OCI-LY7 (cell line): Measurements from ENCODE around the gene ZNF544. TPM values are rescaled to one million over a fixed set of nuclear protein-coding genes. Genes with fewer than 3 reads are reported as not detected.

Source experiments
- BruUV-seq: library from RNA; stranded (reverse); fragments of 400-500 nt; replicated peaks from 2 replicates; lab custom pipeline; 2021; lab: Mats Ljungman, UMichigan
- CTCF ChIA-PET: fragments of 300-600 bp; sonication (Branson Sonifier 250); formaldehyde crosslinking; loops from one replicate; lab custom pipeline; 2022; ENCODE audit warnings: antibody characterized with exemption; ENCODE audit not compliant: unreplicated experiment; lab: Charles Lee
- POLR2A ChIA-PET: fragments of 300-600 bp; sonication (Branson Sonifier 250); formaldehyde crosslinking; loops from one replicate; lab custom pipeline; 2022; ENCODE audit warnings: antibody characterized with exemption; lab: Charles Lee
- DNase-seq: peaks from one replicate; pipeline ENCODE4 v3.0.0-alpha.2; 2015; ENCODE audit warnings: low spot score
- H2AFZ ChIP-seq: fragments of 200-600 bp; sonication (generic), shearing (Covaris generic); 2 replicates; pipeline ENCODE4 v1.6.1; 2014; ENCODE audit warnings: mild to moderate bottlenecking, antibody characterized with exemption, low read length, moderate library complexity
- H3K27ac ChIP-seq: fragments of 200-600 bp; sonication (generic); 2 replicates; pipeline ENCODE4 v1.5.1; 2014; ENCODE audit warnings: mixed run types, low read depth, mild to moderate bottlenecking, moderate library complexity, low read length, inconsistent platforms; ENCODE audit not compliant: poor library complexity, severe bottlenecking
- H3K36me3 ChIP-seq: fragments of 200-600 bp; sonication (generic); 2 replicates; pipeline ENCODE4 v1.6.1; 2014; ENCODE audit warnings: mild to moderate bottlenecking, antibody characterized with exemption, low read length, moderate library complexity, mixed read lengths; ENCODE audit not compliant: insufficient read depth
- H3K4me1 ChIP-seq: fragments of 200-600 bp; sonication (generic); 2 replicates; pipeline ENCODE4 v1.5.1; 2014; ENCODE audit warnings: mild to moderate bottlenecking, low read length; ENCODE audit not compliant: insufficient read depth, poor library complexity, severe bottlenecking
- H3K4me2 ChIP-seq: fragments of 200-600 bp; sonication (generic); 2 replicates; pipeline ENCODE4 v1.6.1; 2014; ENCODE audit warnings: mild to moderate bottlenecking, low read length
- H3K4me3 ChIP-seq: fragments of 200-600 bp; sonication (generic); 2 replicates; pipeline ENCODE4 v1.5.1; 2014; ENCODE audit warnings: mild to moderate bottlenecking, low read depth, low read length; ENCODE audit not compliant: poor library complexity, severe bottlenecking
- H3K79me2 ChIP-seq: fragments of 200-600 bp; sonication (generic); 2 replicates; pipeline ENCODE4 v1.6.1; 2016; ENCODE audit warnings: low read depth, mild to moderate bottlenecking, low read length, moderate library complexity, mixed read lengths; ENCODE audit not compliant: insufficient read depth
- H3K9me2 ChIP-seq: fragments of 200-600 bp; sonication (generic); 2 replicates; pipeline ENCODE4 v1.6.1; 2016; ENCODE audit warnings: mild to moderate bottlenecking, low read length, mixed read lengths; ENCODE audit not compliant: insufficient read depth
- H3K9me3 ChIP-seq: fragments of 200-600 bp; sonication (generic); 2 replicates; pipeline ENCODE4 v1.6.1; 2014; ENCODE audit warnings: mild to moderate bottlenecking, mixed run types, low read length, mixed read lengths
- H4K20me1 ChIP-seq: fragments of 200-600 bp; sonication (generic); 2 replicates; pipeline ENCODE4 v1.6.1; 2014; ENCODE audit warnings: mild to moderate bottlenecking, antibody characterized with exemption, low read length, moderate library complexity, mixed read lengths; ENCODE audit not compliant: insufficient read depth
- EZH2phosphoT487 ChIP-seq: fragments of 200-600 bp; sonication (generic); IDR thresholded peaks from 2 replicates; pipeline ENCODE4 v1.6.1; 2018; ENCODE audit warnings: low read depth, borderline replicate concordance, mild to moderate bottlenecking, mixed run types, antibody characterized with exemption, low read length, moderate library complexity, mixed read lengths
- intact Hi-C: fragments of 100-400 bp; cut with micrococcal nuclease; formaldehyde crosslinking; loops from one replicate; pipeline ENCODE4 v1.10.0; 2022; ENCODE audit not compliant: unreplicated experiment
- total RNA-seq, 2 experiments: library from RNA; depleted of rRNA in 1 of 2; stranded (reverse); fragments of >200 nt in 1 of 2; shearing (Covaris generic) in 1 of 2; gene quantifications; 2 replicates each; pipeline ENCODE4 v1.2.3, GENCODE V29; 2014 to 2022
- TF ChIP-seq, protein P1 (sequence below): fragments of 200-600 bp; sonication (generic); conservative IDR thresholded peaks from 2 replicates; pipeline ENCODE4 v1.5.1; 2014; ENCODE audit warnings: mild to moderate bottlenecking, antibody characterized with exemption, low read length, moderate library complexity, mixed read lengths

Gene ZNF544
- total RNA-seq, 2 experiments from 2014 or later: 34.1 to 37.3 TPM

- BruUV-seq: no TSS peak
- peaks cover 100% of the 10 kb centered on the region for H3K36me3 ChIP-seq
- POLR2A ChIA-PET: no interaction called here
These were observed 24.8 kb upstream of the ZNF544 start for GRCh38 chr19:58203814-58204475.

DNA sequence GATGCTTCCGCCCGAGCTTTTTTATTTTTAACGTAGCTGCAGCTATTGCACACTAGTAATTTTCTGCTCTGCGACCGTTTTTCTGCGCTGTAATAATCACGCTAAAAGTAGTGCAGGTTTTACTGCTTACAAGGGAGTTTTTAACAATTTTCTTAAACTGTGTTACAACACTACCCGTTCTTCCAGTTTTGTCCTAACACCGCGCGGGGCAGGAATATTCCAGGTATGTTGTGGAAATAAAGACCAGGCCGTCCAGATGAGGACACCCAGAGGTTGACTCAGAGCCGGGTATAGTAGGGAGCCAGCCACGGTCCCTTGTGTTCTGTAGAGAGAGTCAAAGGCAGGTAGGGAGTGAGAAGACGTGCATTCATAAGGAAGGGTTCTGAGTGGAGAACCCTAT, 24.1 kb upstream of the ZNF544 start:
- no TSS peak for BruUV-seq
- DNase-seq: no peak
- intact Hi-C loops: no loop called here
- CTCF ChIA-PET: no interaction called here
- H3K9me3 ChIP-seq: peaks cover 49% of the 10 kb centered on the region
- TF ChIP-seq, protein P1, sequence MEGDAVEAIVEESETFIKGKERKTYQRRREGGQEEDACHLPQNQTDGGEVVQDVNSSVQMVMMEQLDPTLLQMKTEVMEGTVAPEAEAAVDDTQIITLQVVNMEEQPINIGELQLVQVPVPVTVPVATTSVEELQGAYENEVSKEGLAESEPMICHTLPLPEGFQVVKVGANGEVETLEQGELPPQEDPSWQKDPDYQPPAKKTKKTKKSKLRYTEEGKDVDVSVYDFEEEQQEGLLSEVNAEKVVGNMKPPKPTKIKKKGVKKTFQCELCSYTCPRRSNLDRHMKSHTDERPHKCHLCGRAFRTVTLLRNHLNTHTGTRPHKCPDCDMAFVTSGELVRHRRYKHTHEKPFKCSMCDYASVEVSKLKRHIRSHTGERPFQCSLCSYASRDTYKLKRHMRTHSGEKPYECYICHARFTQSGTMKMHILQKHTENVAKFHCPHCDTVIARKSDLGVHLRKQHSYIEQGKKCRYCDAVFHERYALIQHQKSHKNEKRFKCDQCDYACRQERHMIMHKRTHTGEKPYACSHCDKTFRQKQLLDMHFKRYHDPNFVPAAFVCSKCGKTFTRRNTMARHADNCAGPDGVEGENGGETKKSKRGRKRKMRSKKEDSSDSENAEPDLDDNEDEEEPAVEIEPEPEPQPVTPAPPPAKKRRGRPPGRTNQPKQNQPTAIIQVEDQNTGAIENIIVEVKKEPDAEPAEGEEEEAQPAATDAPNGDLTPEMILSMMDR: no peak
- no peak for TF ChIP-seq EZH2phosphoT487
- H3K9me2 ChIP-seq: no peaks in the 10 kb centered on the region
- H3K4me3 ChIP-seq: no peak overlapping the region
- H2AFZ ChIP-seq: no peak overlapping the region
- H3K4me2 ChIP-seq: no peak overlapping the region
- POLR2A ChIA-PET: no interaction called here
- no peaks in the 10 kb centered on the region for H3K4me1 ChIP-seq
- H3K27ac ChIP-seq: no peak overlapping the region
- no peaks in the 10 kb centered on the region for H4K20me1 ChIP-seq
- H3K79me2 ChIP-seq: no peaks in the 10 kb centered on the region
- peaks cover 100% of the 10 kb centered on the region for H3K36me3 ChIP-seq

More at GRCh38 chr19:58203814-58204475, 24.8 kb upstream of the ZNF544 start:
- intact Hi-C loops: no loop called here
- TF ChIP-seq, protein P1: no peak
- TF ChIP-seq EZH2phosphoT487: no peak
- no peaks in the 10 kb centered on the region for H3K79me2 ChIP-seq
- no peak overlapping the region for H2AFZ ChIP-seq
- DNase-seq: no peak
- H3K27ac ChIP-seq: no peak overlapping the region
- H3K4me3 ChIP-seq: no peak overlapping the region
- CTCF ChIA-PET: no interaction called here
- H4K20me1 ChIP-seq: no peaks in the 10 kb centered on the region
- H3K4me1 ChIP-seq: no peaks in the 10 kb centered on the region
- H3K9me3 ChIP-seq: peaks cover 53% of the 10 kb centered on the region
- no peaks in the 10 kb centered on the region for H3K9me2 ChIP-seq
- no peak overlapping the region for H3K4me2 ChIP-seq

GRCh38 chr19:58209577-58209976, 19.1 kb upstream of the ZNF544 start:
- TF ChIP-seq, protein P1: no peak
- no peak for TF ChIP-seq EZH2phosphoT487
- Histone ChIP-seq H3K9me2 (no peaks in the 10 kb centered on the region), H3K79me2 (no peaks in the 10 kb centered on the region), H3K9me3 (peaks cover 56% of the 10 kb centered on the region), H4K20me1 (no peaks in the 10 kb centered on the region), H3K4me1 (no peaks in the 10 kb centered on the region), H3K36me3 (peaks cover 100% of the 10 kb centered on the region), H3K4me2 (no peak overlapping the region), H3K4me3 (no peak overlapping the region), H3K27ac (no peak overlapping the region), H2AFZ (no peak overlapping the region)
- no peak for DNase-seq
- ChIA-PET POLR2A (no interaction called here), CTCF (no interaction called here)
- BruUV-seq: no TSS peak
- intact Hi-C loops: no loop called here
